Measurements from ENCODE around the gene NEDD9. TPM values are rescaled to one million over a fixed set of nuclear protein-coding genes. Genes with fewer than 3 reads are reported as not detected.

The NEDD9 gene
- total and polyA plus RNA-seq, 2 of the 4 experiments (the other 2 are of a cell fraction), result 7.6 to 16.5 TPM

DNA sequence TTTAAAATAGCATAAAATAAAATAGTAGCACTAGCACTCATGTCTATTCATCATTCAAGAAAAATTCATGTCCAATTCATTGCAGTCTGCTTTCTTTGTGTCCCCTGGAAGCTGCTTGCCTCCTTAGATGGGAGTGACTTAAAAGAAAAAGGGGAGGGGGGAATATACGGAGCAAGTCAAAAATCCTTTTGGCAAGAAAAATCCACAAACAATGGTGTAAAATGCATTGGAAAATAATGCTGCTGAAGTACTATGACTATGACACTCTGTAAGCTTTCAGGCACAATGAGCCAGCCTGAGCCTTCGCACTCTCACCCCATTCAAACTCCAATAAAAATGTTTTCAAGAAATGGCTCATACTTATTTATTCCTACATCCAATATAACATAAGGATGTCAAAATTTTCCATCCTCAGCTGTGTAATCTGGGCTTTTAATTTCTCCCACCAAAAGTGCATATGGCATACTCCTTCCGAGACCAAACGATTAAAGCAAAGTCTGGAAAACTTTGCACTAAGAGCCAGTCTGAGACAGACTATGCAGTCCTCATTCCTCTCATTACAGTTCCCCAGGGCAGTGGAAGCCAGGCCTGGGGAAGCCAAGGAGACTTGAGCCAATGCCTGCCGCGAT is 790 bp downstream of the NEDD9 start (continued):
- TF ChIP-seq NFE2L2 (IDR thresholded peaks at IDR 0.05; ENCODE audit: low read depth, low read length) (no peak), CHD1 (IDR thresholded peaks at IDR 0.05; ENCODE audit: low read depth, low read length) (0 out of 2 replicates have a peak, but pooled peaks have one; percentile 53), POLR2A (IDR thresholded peaks at IDR 0.05; ENCODE audit: low read depth, low read length) (no peak; the same call in 1 of the 2 replicates)

DNA sequence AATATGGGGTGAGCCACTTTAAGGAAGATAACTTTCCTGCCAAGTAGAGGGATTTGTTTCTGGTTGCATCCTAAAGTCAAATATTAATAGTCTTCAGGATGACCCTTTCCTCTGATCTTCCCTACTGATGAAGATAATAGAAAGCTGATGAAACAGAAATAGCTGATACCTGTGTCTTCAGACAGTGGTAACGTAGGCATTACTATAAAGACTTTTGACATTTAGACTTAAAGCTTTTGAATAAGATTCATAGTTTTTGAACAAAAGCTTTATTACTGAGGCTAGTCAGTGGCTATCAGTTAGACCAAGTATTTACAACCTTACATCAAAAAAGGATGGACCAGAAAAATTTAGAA is 1.4 kb downstream of the NEDD9 start:
- H3K9me3 ChIP-seq (ENCODE audit: control insufficient read depth, insufficient read depth, low read length), result no peaks in the 10 kb centered on the region
- ATAC-seq (ENCODE audit: low read depth) (no peak), DNase-seq (no peak)
- TF ChIP-seq, protein P1, sequence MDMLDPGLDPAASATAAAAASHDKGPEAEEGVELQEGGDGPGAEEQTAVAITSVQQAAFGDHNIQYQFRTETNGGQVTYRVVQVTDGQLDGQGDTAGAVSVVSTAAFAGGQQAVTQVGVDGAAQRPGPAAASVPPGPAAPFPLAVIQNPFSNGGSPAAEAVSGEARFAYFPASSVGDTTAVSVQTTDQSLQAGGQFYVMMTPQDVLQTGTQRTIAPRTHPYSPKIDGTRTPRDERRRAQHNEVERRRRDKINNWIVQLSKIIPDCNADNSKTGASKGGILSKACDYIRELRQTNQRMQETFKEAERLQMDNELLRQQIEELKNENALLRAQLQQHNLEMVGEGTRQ (IDR thresholded peaks at IDR 0.05; ENCODE audit: low read depth, low read length), result no peak
- no peak for TF ChIP-seq FOS (IDR thresholded peaks at IDR 0.05; ENCODE audit: low read depth, low read length)
- TF ChIP-seq BHLHE40 (IDR thresholded peaks at IDR 0.05; ENCODE audit: low read depth, low read length), result no peak
- H4K20me1 ChIP-seq (ENCODE audit: insufficient read depth, low read length), result peaks cover 10% of the 10 kb centered on the region; the same call in 1 of the 2 replicates
- no peak overlapping the region for H4K91ac ChIP-seq (ENCODE audit: insufficient read depth, low read depth, low read length)
- no CpG with 5 or more reads among the region's 1 CpG for WGBS, 2 experiments (ENCODE audit: extremely low coverage in 2 of 2, insufficient read length in 1 of 2)
- H3K4me1 ChIP-seq (ENCODE audit: control insufficient read depth, insufficient read depth, low read length), result peaks cover 8% of the 10 kb centered on the region
- ChIA-PET CTCF (interaction anchor here (0.8 to 1.2 kb wide), 2 partner anchors 265 to 266 kb away, joined by 3 to 6 read pairs; no protein-coding TSS in a partner anchor), POLR2A (ENCODE audit: unreplicated experiment) (interaction anchor here (0.5 to 0.6 kb wide), 2 partner anchors 11 to 87 kb away, joined by 3 to 5 read pairs; no protein-coding TSS in a partner anchor)
- peak overlapping the region; percentile 84; the same call in 1 of the 2 replicates for H3K14ac ChIP-seq (replicated peaks; ENCODE audit: low read depth, low read length)
- BruUV-seq (replicated peaks), result no TSS peak
- H2AK5ac ChIP-seq (ENCODE audit: low read depth, low read length), result no peak overlapping the region
- no peak overlapping the region; the same call in 1 of the 2 replicates for H3K23ac ChIP-seq (ENCODE audit: low read depth, low read length)
- H3K4me3 ChIP-seq (ENCODE audit: insufficient read depth, low read depth, low read length), result peak overlapping the region; percentile 71
- no peak overlapping the region for H4K5ac ChIP-seq (ENCODE audit: low read depth, low read length)
- 0 out of 2 replicates have a peak, but pooled peaks cover under 1% of the 10 kb centered on the region for H3K9me1 ChIP-seq (ENCODE audit: insufficient read depth, low read length)
- in situ Hi-C loops (cut with MboI; ENCODE audit: low sequenced_read_pairs), result loop anchor here (10.0 kb wide), 1 partner anchor 264 kb away; no protein-coding TSS in a partner anchor
- no peaks in the 10 kb centered on the region for H3K36me3 ChIP-seq (ENCODE audit: control insufficient read depth, insufficient read depth, low read length)
- peak overlapping the region; percentile 78 for H3K4me2 ChIP-seq (ENCODE audit: low read depth, low read length)
- peak overlapping the region; percentile 60; the same call in 1 of the 2 replicates for H3K4ac ChIP-seq (ENCODE audit: low read depth, low read length)
- dilution Hi-C loops (cut with HindIII; ENCODE audit: low sequenced_read_pairs, unreplicated experiment), result no loop called here
- no peak overlapping the region for H4K8ac ChIP-seq (ENCODE audit: low read depth in 2 of 2, low read length in 2 of 2)
- intact Hi-C loops (cut with micrococcal nuclease), result loop anchor here (2.0 to 5.0 kb wide), 2 partner anchors 86 to 136 kb away; no protein-coding TSS in a partner anchor
- no peak overlapping the region for H3K18ac ChIP-seq (ENCODE audit: low read depth, low read length)
- no peak overlapping the region for H2AFZ ChIP-seq (replicated peaks; ENCODE audit: low read length, poor library complexity)
- no peak overlapping the region; the same call in 1 of the 2 replicates for H2BK120ac ChIP-seq (ENCODE audit: low read depth, low read length)
- H3K9ac ChIP-seq (ENCODE audit: low read depth, low read length), result peak overlapping the region; percentile 10; the same call in 1 of the 2 replicates
- H2BK20ac ChIP-seq (ENCODE audit: low read depth, low read length), result no peak overlapping the region
- H3K56ac ChIP-seq (ENCODE audit: extremely low read depth, insufficient read depth, low read length), result 0 out of 2 replicates have a peak overlapping the region, but pooled peaks have one; percentile 56
- H3K27ac ChIP-seq (ENCODE audit: insufficient read depth, low read length), result no peak overlapping the region; the same call in 1 of the 2 replicates
- peak overlapping the region; percentile 40 for H2BK5ac ChIP-seq (ENCODE audit: low read depth, low read length, poor library complexity, severe bottlenecking)
- no peak overlapping the region for H2AK9ac ChIP-seq (replicated peaks; ENCODE audit: low read depth, low read length, poor library complexity)
- no peak overlapping the region for H2BK15ac ChIP-seq (ENCODE audit: low read depth, low read length)
- no peaks in the 10 kb centered on the region for H3K27me3 ChIP-seq (ENCODE audit: control insufficient read depth, insufficient read depth, low read length)
- H3K79me1 ChIP-seq (ENCODE audit: low read depth in 1 of 2, low read length in 2 of 2), result peaks cover 0 to 22% of the 10 kb centered on the region in 2 experiments; a peak in 2 of 4 replicates

All from IMR-90 (cell line).